B cell (primary cell): ENCODE data around the gene ANTXRL. TPM values are rescaled to one million over a fixed set of nuclear protein-coding genes. Genes with fewer than 3 reads are reported as not detected.
"Not testable (repeated sequence)": the region's sequence is repeated elsewhere in the genome, so short reads cannot be mapped to it uniquely, and the experiment has no call there.

Experiments
- ATAC-seq: fragments of 200-7000 bp; cut with Tn5 transposase; one replicate; pipeline ENCODE4 v1.10.0; 2021; ENCODE audit warnings: low read depth, mild to moderate bottlenecking, moderate number of reproducible peaks, moderate library complexity
- CTCF ChIA-PET: fragments of 350-600 bp; sonication (Branson Sonifier 250); formaldehyde crosslinking; loops from one replicate; lab custom pipeline; 2021; ENCODE audit warnings: antibody characterized with exemption, inconsistent platforms; lab: Charles Lee
- POLR2A ChIA-PET: fragments of 350-600 bp; sonication (Branson Sonifier 250); formaldehyde crosslinking; loops from one replicate; lab custom pipeline; 2021; ENCODE audit warnings: antibody characterized with exemption; lab: Charles Lee
- DNase-seq: peaks from one replicate; pipeline ENCODE4 v3.0.0; 2013
- H2AFZ ChIP-seq: 2 replicates; pipeline ENCODE4 v1.6.1; 2012; ENCODE audit warnings: mild to moderate bottlenecking, low read depth, low read length; ENCODE audit not compliant: insufficient read depth, poor library complexity, severe bottlenecking
- H3K27ac ChIP-seq, 2 donors: 1 replicate in 1 of 2; 2 replicates in 1 of 2; pipeline ENCODE4 v1.5.1; 2012 to 2013; ENCODE audit warnings: low read length in 2 of 2, mild to moderate bottlenecking in 2 of 2, moderate library complexity in 1 of 2
- H3K27me3 ChIP-seq, 4 experiments: fragments of 200-600 bp in 1 of 4; sonication (generic) in 1 of 4; replicated peaks in 1 of 4; 1 replicate in 2 of 4; 2 replicates in 2 of 4; pipeline versions ENCODE4 v1.6.1 to v1.7.0; 2013 to 2016; ENCODE audit warnings: low read length in 3 of 4, mild to moderate bottlenecking in 2 of 4, mixed read lengths in 1 of 4, moderate library complexity in 1 of 4; ENCODE audit not compliant: insufficient read depth in 4 of 4, control insufficient read depth in 3 of 4; ENCODE audit errors: control extremely low read depth in 1 of 4
- H3K36me3 ChIP-seq, 2 experiments: replicated peaks in 1 of 2; 1 replicate in 1 of 2; 2 replicates in 1 of 2; pipeline versions ENCODE4 v1.6.1 to v1.7.1; 2013; ENCODE audit warnings: low read length in 1 of 2; ENCODE audit not compliant: insufficient read depth in 2 of 2, control insufficient read depth in 1 of 2; ENCODE audit errors: control extremely low read depth in 1 of 2, extremely low read depth in 1 of 2
- H3K4me1 ChIP-seq, 2 donors: fragments of 200-600 bp in 1 of 2; sonication (generic) in 1 of 2; 1 replicate in 1 of 2; 2 replicates in 1 of 2; pipeline versions ENCODE4 v1.5.1 to v1.6.1; 2013 to 2017; ENCODE audit warnings: low read length in 2 of 2; ENCODE audit not compliant: control insufficient read depth in 2 of 2, insufficient read depth in 2 of 2
- H3K4me2 ChIP-seq: replicated peaks from 2 replicates; pipeline ENCODE3; 2012; ENCODE audit warnings: mild to moderate bottlenecking, low read depth, low read length; ENCODE audit not compliant: poor library complexity, severe bottlenecking
- H3K4me3 ChIP-seq, 5 experiments: fragments of 200-600 bp in 1 of 5; sonication (generic) in 1 of 5; 1 replicate in 3 of 5; 2 replicates in 2 of 5; pipeline versions ENCODE4 v1.5.1 to v1.7.0; 2011 to 2016; ENCODE audit warnings: low read length in 4 of 5, mild to moderate bottlenecking in 4 of 5, low read depth in 2 of 5, control low read depth in 1 of 5, moderate library complexity in 1 of 5; ENCODE audit not compliant: insufficient read depth in 1 of 5; ENCODE audit errors: control extremely low read depth in 1 of 5, extremely low read depth in 1 of 5
- H3K79me2 ChIP-seq: fragments of 200-600 bp; sonication (generic); one replicate; pipeline ENCODE4 v1.6.0; 2016; ENCODE audit warnings: low read length; ENCODE audit not compliant: control insufficient read depth, insufficient read depth
- H3K9ac ChIP-seq: fragments of 200-600 bp; sonication (generic); 2 replicates; pipeline ENCODE4 v1.6.1; 2017; ENCODE audit warnings: mild to moderate bottlenecking, low read length, moderate library complexity
- H3K9me3 ChIP-seq, 3 donors: one replicate each; pipeline versions ENCODE4 v1.6.1 to v1.7.1; 2013; ENCODE audit warnings: low read length in 2 of 3; ENCODE audit not compliant: control insufficient read depth in 2 of 3, insufficient read depth in 1 of 3; ENCODE audit errors: control extremely low read depth in 1 of 3
- H4K20me1 ChIP-seq: 2 replicates; pipeline ENCODE4 v1.6.0; 2012; ENCODE audit warnings: mild to moderate bottlenecking, low read length; ENCODE audit not compliant: insufficient read depth, control insufficient read depth, poor library complexity, severe bottlenecking
- H3K27ac Mint-ChIP-seq: one replicate; pipeline ENCODE4 v1.8.0; 2021; ENCODE audit warnings: mixed read lengths
- H3K27me3 Mint-ChIP-seq: one replicate; pipeline ENCODE4 v1.8.0; 2021; ENCODE audit warnings: mixed read lengths
- H3K4me1 Mint-ChIP-seq: one replicate; pipeline ENCODE4 v1.8.0; 2021; ENCODE audit warnings: mixed read lengths
- H3K4me3 Mint-ChIP-seq: one replicate; pipeline ENCODE4 v1.8.0; 2021; ENCODE audit warnings: mixed read lengths
- H3K9me3 Mint-ChIP-seq: one replicate; pipeline ENCODE4 v1.8.0; 2022; ENCODE audit warnings: mixed read lengths; ENCODE audit not compliant: insufficient read depth
- CTCF ChIP-seq: fragments of 200-600 bp; IDR thresholded peaks from one replicate; pipeline ENCODE4 v1.8.0; 2022; ENCODE audit warnings: antibody characterized with exemption, mild to moderate bottlenecking
- EZH2 ChIP-seq: IDR thresholded peaks from 2 replicates; pipeline ENCODE4 v1.6.1; 2012; ENCODE audit warnings: borderline replicate concordance, low read depth, mild to moderate bottlenecking, moderate library complexity, low read length; ENCODE audit not compliant: insufficient read depth, poor library complexity, severe bottlenecking
- WGBS: methylation state at CpG from one replicate; pipeline ENCODE4 v1.1.5; 2013; ENCODE audit warnings: missing lambda C conversion rate; ENCODE audit not compliant: insufficient coverage; 5-methylcytosine and 5-hydroxymethylcytosine counted together
- intact Hi-C: fragments of 100-400 bp; cut with micrococcal nuclease; formaldehyde crosslinking; loops from one replicate; pipeline ENCODE4 v1.10.0; 2022
- polyA plus RNA-seq: library from polyadenylated mRNA; depleted of rRNA; stranded (reverse); fragments of >200 nt; gene quantifications from 2 replicates; pipeline ENCODE4 v1.2.3, GENCODE V29; 2012
- total RNA-seq, 2 donors: library from RNA; stranded (reverse); fragments of 120-200 nt in 1 of 2; gene quantifications; 1 replicate in 1 of 2; 2 replicates in 1 of 2; pipeline versions ENCODE4 v1.2.3 to v1.2.4, GENCODE V29; 2013 to 2022

Gene ANTXRL
- total and polyA plus RNA-seq, 2 donors (not counting 1 experiment from before 2014, with no cell fraction given) = not detected

DNA sequence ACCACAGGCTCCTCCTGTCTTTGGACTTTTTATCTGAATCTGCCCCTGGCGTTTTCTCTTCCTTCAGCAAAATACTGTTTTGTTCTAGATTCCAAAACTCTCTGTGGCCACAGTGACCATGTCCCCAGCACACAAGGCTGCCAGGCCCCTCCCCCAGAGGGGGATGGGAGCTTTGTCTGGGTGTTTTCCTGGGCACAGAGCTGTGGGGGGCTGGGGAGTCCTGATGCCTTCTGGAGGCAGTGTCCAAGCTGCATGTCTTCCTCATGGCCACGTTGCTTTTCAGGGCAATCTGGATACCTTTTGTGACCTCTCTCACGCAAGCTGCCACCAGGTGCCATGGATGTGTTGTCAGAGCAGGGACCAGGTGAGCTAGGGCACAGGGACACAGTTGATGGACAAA lies 26.2 kb downstream of the ANTXRL start:
- no peak overlapping the region for H3K27ac Mint-ChIP-seq
- H3K4me3 Mint-ChIP-seq = no peak overlapping the region
- WGBS = 89% methylated on average over 3 of the region's 3 CpGs
- H3K27me3 Mint-ChIP-seq = peaks cover 6% of the 10 kb centered on the region
- ATAC-seq (no peak), DNase-seq (no peak)
- no peaks in the 10 kb centered on the region for H3K4me1 Mint-ChIP-seq
- Histone ChIP-seq H3K9ac (no peak overlapping the region), H2AFZ (no peak overlapping the region), H3K4me2 (no peak overlapping the region), H4K20me1 (no peaks in the 10 kb centered on the region), H3K4me1 (no peaks in the 10 kb centered on the region), H3K36me3 (no peaks in the 10 kb centered on the region), H3K9me3 (no peaks in the 10 kb centered on the region), H3K27ac (no peak overlapping the region), H3K4me3 (no peak overlapping the region), H3K27me3 (peaks cover 0 to 3% (median 0%) of the 10 kb centered on the region in 4 experiments), H3K79me2 (no peaks in the 10 kb centered on the region)
- POLR2A ChIA-PET = no interaction called here
- intact Hi-C loops = no loop called here
- no peaks in the 10 kb centered on the region for H3K9me3 Mint-ChIP-seq
- CTCF ChIA-PET = no interaction called here
- TF ChIP-seq CTCF = no peak
- TF ChIP-seq EZH2 = no peak

GRCh38 chr10:46314071-46314470 lies 27.3 kb downstream of the ANTXRL start:
- no peak for DNase-seq
- intact Hi-C loops = no loop called here
- Histone ChIP-seq H3K27me3 (no peaks in the 10 kb centered on the region), H2AFZ (no peak overlapping the region), H3K36me3 (no peaks in the 10 kb centered on the region), H3K4me2 (no peak overlapping the region), H3K9ac (no peak overlapping the region), H3K4me3 (no peak overlapping the region), H3K79me2 (no peaks in the 10 kb centered on the region), H3K4me1 (no peaks in the 10 kb centered on the region), H3K9me3 (no peaks in the 10 kb centered on the region), H3K27ac (no peak overlapping the region), H4K20me1 (no peaks in the 10 kb centered on the region)
- ChIA-PET POLR2A (no interaction called here), CTCF (interaction anchor here (0.7 kb wide), 1 partner anchor 14 kb away, joined by 3 read pairs; no protein-coding TSS in a partner anchor)
- Mint-ChIP-seq H3K9me3 (no peaks in the 10 kb centered on the region), H3K4me1 (no peaks in the 10 kb centered on the region), H3K4me3 (no peak overlapping the region), H3K27ac (no peak overlapping the region), H3K27me3 (peaks cover 7% of the 10 kb centered on the region)
- TF ChIP-seq CTCF = no peak
- no peak for TF ChIP-seq EZH2
- no peak for ATAC-seq
- 86% methylated on average over 8 of the region's 8 CpGs for WGBS

GRCh38 chr10:46315071-46315860 lies 28.5 kb downstream of the ANTXRL start:
- DNase-seq, H4K20me1 ChIP-seq, H3K4me1 Mint-ChIP-seq, H3K27ac Mint-ChIP-seq, H3K27ac ChIP-seq, H3K79me2 ChIP-seq, H3K4me3 ChIP-seq, H3K9ac ChIP-seq, intact Hi-C loops, H3K9me3 Mint-ChIP-seq, ATAC-seq, H3K27me3 ChIP-seq, H3K4me2 ChIP-seq, H3K9me3 ChIP-seq, H3K36me3 ChIP-seq, H2AFZ ChIP-seq, POLR2A ChIA-PET, H3K4me1 ChIP-seq, H3K27me3 Mint-ChIP-seq, H3K4me3 Mint-ChIP-seq: not testable (repeated sequence)
- CTCF ChIA-PET = interaction anchor here (0.7 kb wide), 1 partner anchor 13 kb away, joined by 3 read pairs; no protein-coding TSS in a partner anchor
- WGBS = 92% methylated on average over 3 of the region's 10 CpGs
